ENCODE measurements around the gene MADCAM1.
"Not testable (repeated sequence)": the region's sequence is repeated elsewhere in the genome, so short reads cannot be mapped to it uniquely, and the experiment has no call there.

GRCh38 chr19:481100-481499 lies 15.2 kb upstream of the MADCAM1 start:
- TF ChIP-seq CTCF, POLR2A (IDR thresholded peaks at IDR 0.05): not testable (repeated sequence)

All from ovary (tissue), 3 donors.